HEK293T (cell line): ENCODE data around the gene SNCB.

Experiments
- ELF4 ChIP-seq: fragments of 450-650 bp; IDR thresholded peaks from 2 replicates; pipeline ENCODE4 v1.6.1; 2017; ENCODE audit warnings: antibody characterized with exemption
- FOXK2 ChIP-seq: fragments of 450-650 bp; IDR thresholded peaks from 2 replicates; pipeline ENCODE4 v1.6.1; 2016; ENCODE audit warnings: mild to moderate bottlenecking
- FOXM1 ChIP-seq: fragments of 450-650 bp; IDR thresholded peaks from 2 replicates; pipeline ENCODE4 v1.6.1; 2017; ENCODE audit warnings: mild to moderate bottlenecking, borderline replicate concordance
- NFRKB ChIP-seq: fragments of 450-650 bp; IDR thresholded peaks from 2 replicates; pipeline ENCODE4 v1.6.1; 2016; ENCODE audit warnings: mild to moderate bottlenecking, moderate library complexity
- SP1 ChIP-seq: fragments of 450-650 bp; IDR thresholded peaks from 2 replicates; pipeline ENCODE4 v1.6.1; 2017
- TARDBP ChIP-seq: fragments of 450-650 bp; IDR thresholded peaks from 2 replicates; pipeline ENCODE4 v1.6.1; 2016
- ZNF384 ChIP-seq: fragments of 450-650 bp; IDR thresholded peaks from 2 replicates; pipeline ENCODE4 v1.6.1; 2016

DNA sequence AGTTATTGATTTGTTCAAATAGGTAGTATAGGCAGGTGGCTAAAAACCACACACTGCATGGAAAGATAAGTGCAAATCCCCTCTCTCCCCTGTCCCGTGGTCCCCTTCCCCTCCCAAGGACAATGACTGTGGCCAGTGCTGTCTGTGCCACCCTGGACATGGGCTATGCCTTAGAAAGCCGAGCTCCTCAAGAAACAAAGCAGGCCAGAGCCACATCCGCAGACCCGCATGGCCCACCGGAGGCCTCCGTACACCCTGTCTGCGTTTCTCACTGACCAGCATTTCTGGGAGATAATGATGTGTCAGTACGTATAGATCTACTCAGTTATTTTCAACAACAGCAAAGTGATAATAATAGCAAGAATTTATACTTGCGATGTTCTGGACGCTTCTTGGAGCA, 33.2 kb upstream of the SNCB start:
- TF ChIP-seq FOXM1: no peak
- no peak for TF ChIP-seq ELF4
- TF ChIP-seq FOXK2: no peak
- no peak for TF ChIP-seq SP1
- TF ChIP-seq NFRKB: no peak
- no peak for TF ChIP-seq TARDBP
- no peak for TF ChIP-seq ZNF384
